GM19238 (cell line): ENCODE measurements around the gene ZNG1A.
"Not testable (repeated sequence)": the region's sequence is repeated elsewhere in the genome, so short reads cannot be mapped to it uniquely, and the experiment has no call there.

Experiments
- DNase-seq: peaks from one replicate; pipeline ENCODE4 v3.0.0; 2011; ENCODE audit warnings: low spot score; ENCODE audit not compliant: insufficient read length

Gene ZNG1A

GRCh38 chr9:98775-99174, 80.1 kb downstream of the ZNG1A start:
- DNase-seq: not testable (repeated sequence)

- DNase-seq: not testable (repeated sequence)
These were observed 83.9 kb downstream of the ZNG1A start for GRCh38 chr9:94992-95391.

GRCh38 chr9:94323-94722, 84.5 kb downstream of the ZNG1A start:
- DNase-seq: not testable (repeated sequence)

GRCh38 chr9:93909-94308, 84.9 kb downstream of the ZNG1A start:
- not testable (repeated sequence) for DNase-seq

- DNase-seq: not testable (repeated sequence)
These were observed 88.0 kb downstream of the ZNG1A start for GRCh38 chr9:90851-91250.

GRCh38 chr9:88396-89037, 90.3 kb downstream of the ZNG1A start:
- not testable (repeated sequence) for DNase-seq

GRCh38 chr9:87860-88259, 91.0 kb downstream of the ZNG1A start:
- not testable (repeated sequence) for DNase-seq

GRCh38 chr9:87105-87504, 91.8 kb downstream of the ZNG1A start:
- not testable (repeated sequence) for DNase-seq

GRCh38 chr9:86697-87096, 92.2 kb downstream of the ZNG1A start:
- DNase-seq: not testable (repeated sequence)

GRCh38 chr9:82932-83689, 95.7 kb downstream of the ZNG1A start:
- not testable (repeated sequence) for DNase-seq

- not testable (repeated sequence) for DNase-seq
These were observed 100.5 kb downstream of the ZNG1A start for GRCh38 chr9:78333-78732.

- not testable (repeated sequence) for DNase-seq
These were observed 102.5 kb downstream of the ZNG1A start for GRCh38 chr9:76389-76788.

GRCh38 chr9:73900-74525, 104.8 kb downstream of the ZNG1A start:
- DNase-seq: not testable (repeated sequence)

GRCh38 chr9:73076-73899, 105.6 kb downstream of the ZNG1A start:
- DNase-seq: not testable (repeated sequence)
